ENCODE measurements around the gene PRKAG1. TPM values are rescaled to one million over a fixed set of nuclear protein-coding genes. Genes with fewer than 3 reads are reported as not detected.

Gene PRKAG1
- total and polyA plus RNA-seq, 10 of the 15 experiments (the other 5 are each of a cell fraction or from before 2014, with no cell fraction given) = 44.5 to 91.6 (median 60.9) TPM

- no peak for TF ChIP-seq CTCF (IDR thresholded peaks at IDR 0.05 in 2 of 3, conservative IDR thresholded peaks at IDR 0.05 in 1 of 3; ENCODE audit: control insufficient read depth in 2 of 3, extremely low read depth in 1 of 3, insufficient read depth in 1 of 3, low read depth in 3 of 3, low read length in 3 of 3)
- no peak for TF ChIP-seq ZSCAN29 (IDR thresholded peaks at IDR 0.05)
- TF ChIP-seq LARP7 (IDR thresholded peaks at IDR 0.05) = 0 out of 2 replicates have a peak, but pooled peaks have one; percentile 56
- 0 out of 2 replicates have a peak, but pooled peaks have one; percentile 12 for TF ChIP-seq TCF3 (IDR thresholded peaks at IDR 0.05; ENCODE audit: borderline replicate concordance, insufficient read depth, low read depth, low read length)
- no peak for TF ChIP-seq CHD4 (IDR thresholded peaks at IDR 0.05)
- no peak for TF ChIP-seq FOXM1 (IDR thresholded peaks at IDR 0.05; ENCODE audit: low read depth, low read length)
- TF ChIP-seq SREBF2 (IDR thresholded peaks at IDR 0.05; ENCODE audit: low read length) = no peak
- no peak for TF ChIP-seq ZNF24 (IDR thresholded peaks at IDR 0.05)
- no peak for TF ChIP-seq MXI1 (IDR thresholded peaks at IDR 0.05; ENCODE audit: low read depth, low read length)
- no peak for TF ChIP-seq CREB1 (IDR thresholded peaks at IDR 0.05; ENCODE audit: low read depth)
- no peak for TF ChIP-seq ZBTB4 (CRISPR knock-in tag; IDR thresholded peaks at IDR 0.05)
Observed at GRCh38 chr12:48997719-48998496, 20.7 kb downstream of the PRKAG1 start (continued).

Data from GM12878 (cell line).